ENCODE measurements around the gene TNFRSF1A. TPM values are rescaled to one million over a fixed set of nuclear protein-coding genes. Genes with fewer than 3 reads are reported as not detected.

The TNFRSF1A gene
- total and polyA plus RNA-seq, 9 of the 15 experiments (the other 6 are each of a cell fraction or from before 2014, with no cell fraction given), result 0.76 to 43.5 (median 30.0) TPM

DNA sequence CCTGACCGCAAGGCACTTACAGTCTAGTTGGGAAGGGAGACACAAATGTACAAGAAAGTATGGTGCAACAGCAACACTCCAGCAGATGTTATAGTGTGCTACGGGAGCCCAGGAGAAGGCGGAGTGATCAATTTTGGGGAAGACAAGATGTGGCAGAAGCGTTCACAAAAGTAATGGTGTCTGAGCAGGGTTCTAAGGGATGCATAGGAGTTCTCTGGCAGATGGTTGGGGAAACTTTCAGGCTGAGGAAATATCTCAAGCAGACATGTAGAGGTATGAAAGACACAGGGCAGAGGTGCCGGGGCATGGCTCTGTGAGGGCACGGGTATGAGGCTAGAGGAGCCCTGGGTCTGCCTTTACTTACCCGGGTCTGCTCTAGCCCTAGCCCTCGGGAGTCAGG, 5.1 kb upstream of the TNFRSF1A start (continued):
- TF ChIP-seq DACH1 (IDR thresholded peaks at IDR 0.05; ENCODE audit: partially characterized antibody) (no peak), FOSL1 (tag; conservative IDR thresholded peaks at IDR 0.05) (no peak), SMAD4 (CRISPR knock-in tag; conservative IDR thresholded peaks at IDR 0.05) (no peak)

DNA sequence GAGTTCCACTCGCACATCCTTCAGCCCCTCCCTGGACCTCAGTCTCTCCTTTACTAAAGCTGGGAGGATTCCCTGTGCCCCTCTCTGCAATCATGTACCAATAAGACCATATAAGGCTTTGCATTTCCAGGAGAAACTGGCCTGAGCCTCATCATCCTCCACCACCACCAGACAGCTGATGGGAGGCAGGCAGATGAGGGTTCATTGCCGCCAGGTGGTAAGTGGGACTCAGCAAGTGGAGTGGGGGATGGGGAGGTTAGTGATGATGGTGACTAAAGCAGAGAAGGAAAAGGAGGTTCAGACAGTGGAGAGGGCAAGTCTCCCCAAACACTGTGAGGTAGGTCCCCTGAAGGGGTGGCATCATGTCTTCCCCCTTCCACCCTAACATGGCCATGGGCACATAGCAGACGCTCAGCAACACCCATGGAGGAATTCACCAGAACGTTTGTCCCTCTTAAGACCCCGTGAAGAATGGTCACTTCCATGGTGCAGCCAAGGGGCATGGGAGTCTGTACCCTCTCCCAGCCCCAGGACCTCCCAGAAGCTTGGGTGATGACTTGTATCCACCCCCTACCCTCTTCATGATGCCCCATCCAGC, 4.5 kb upstream of the TNFRSF1A start:
- POLR2A ChIA-PET, result interaction anchor here (0.8 to 1.9 kb wide), 5 partner anchors 9 to 124 kb away, joined by 3 to 12 read pairs (median 3); partner anchors contain the start of gene VAMP1
- peaks cover 0 to 19% of the 10 kb centered on the region in 2 experiments; a peak in 2 of 5 replicates for H3K27me3 ChIP-seq (ENCODE audit: control insufficient read depth in 2 of 2, insufficient read depth in 2 of 2, low read length in 2 of 2)
- BruUV-seq (replicated peaks), result no TSS peak

More for the DNA sequence above, 4.5 kb upstream of the TNFRSF1A start:
- TF ChIP-seq KHSRP (IDR thresholded peaks at IDR 0.05) (no peak), STAT5A (IDR thresholded peaks at IDR 0.05; ENCODE audit: borderline replicate concordance, low read length) (no peak), ZNF512 (tag; IDR thresholded peaks at IDR 0.05) (no peak), TEAD2 (tag; IDR thresholded peaks at IDR 0.05) (no peak), KLF13 (tag; IDR thresholded peaks at IDR 0.05; ENCODE audit: borderline replicate concordance, low read depth) (no peak), FIP1L1 (IDR thresholded peaks at IDR 0.05; ENCODE audit: low read depth, low read length, poor library complexity, severe bottlenecking) (no peak), PHF8 (IDR thresholded peaks at IDR 0.05; ENCODE audit: borderline replicate concordance, low read length) (no peak), PCBP1 (IDR thresholded peaks at IDR 0.05; ENCODE audit: low read depth, low read length, poor library complexity, severe bottlenecking) (no peak), RBBP5 (IDR thresholded peaks at IDR 0.05; ENCODE audit: borderline replicate concordance, insufficient read depth, low read length, poor library complexity, severe bottlenecking) (no peak), ZNF398 (CRISPR knock-in tag; IDR thresholded peaks at IDR 0.05) (no peak)
- TF ChIP-seq, protein P1, sequence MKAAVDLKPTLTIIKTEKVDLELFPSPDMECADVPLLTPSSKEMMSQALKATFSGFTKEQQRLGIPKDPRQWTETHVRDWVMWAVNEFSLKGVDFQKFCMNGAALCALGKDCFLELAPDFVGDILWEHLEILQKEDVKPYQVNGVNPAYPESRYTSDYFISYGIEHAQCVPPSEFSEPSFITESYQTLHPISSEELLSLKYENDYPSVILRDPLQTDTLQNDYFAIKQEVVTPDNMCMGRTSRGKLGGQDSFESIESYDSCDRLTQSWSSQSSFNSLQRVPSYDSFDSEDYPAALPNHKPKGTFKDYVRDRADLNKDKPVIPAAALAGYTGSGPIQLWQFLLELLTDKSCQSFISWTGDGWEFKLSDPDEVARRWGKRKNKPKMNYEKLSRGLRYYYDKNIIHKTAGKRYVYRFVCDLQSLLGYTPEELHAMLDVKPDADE (conservative IDR thresholded peaks at IDR 0.05; ENCODE audit: control insufficient read depth, low read depth, low read length), result no peak
- no peaks in the 10 kb centered on the region for H3K9me1 ChIP-seq (ENCODE audit: control insufficient read depth, insufficient read depth, low read length)
- DNase-seq (ENCODE audit: extremely low read depth in 1 of 4, low spot score in 3 of 4), result no peak
- WGBS (ENCODE audit: insufficient coverage, low coverage, missing lambda C conversion rate), result 8% methylated on average over 5 of the region's 5 CpGs
- H3K4me2 ChIP-seq (ENCODE audit: insufficient read depth, low read length), result no peak overlapping the region
- no peak overlapping the region for H3K9ac ChIP-seq (ENCODE audit: insufficient read depth in 1 of 2, low read depth in 2 of 2, low read length in 2 of 2)
- no peak overlapping the region for H3K27ac ChIP-seq (ENCODE audit: extremely low read depth, low read depth, low read length)
- in situ Hi-C loops (cut with MboI) (no loop called here), intact Hi-C loops (cut with micrococcal nuclease) (no loop called here)
- H3K79me2 ChIP-seq (ENCODE audit: control insufficient read depth, insufficient read depth, low read length), result peaks cover 6% of the 10 kb centered on the region
- H4K20me1 ChIP-seq (replicated peaks; ENCODE audit: control insufficient read depth, insufficient read depth, low read length), result peaks cover 11% of the 10 kb centered on the region; the same call in 1 of the 2 replicates
- no peak overlapping the region for H3K4me3 ChIP-seq
- FAIRE-seq, result no peak
- peaks cover 32% of the 10 kb centered on the region in 2 experiments for H3K4me1 ChIP-seq (replicated peaks in 1 of 2; ENCODE audit: control insufficient read depth in 2 of 2, insufficient read depth in 2 of 2, low read length in 2 of 2)
- no peak overlapping the region for H2AFZ ChIP-seq (ENCODE audit: low read depth, low read length)
- no peaks in the 10 kb centered on the region for H3K36me3 ChIP-seq (ENCODE audit: control insufficient read depth, insufficient read depth, low read length)
- CTCF ChIA-PET (ENCODE audit: low intra/inter-chr PET ratio), result no interaction called here
- no peak for ATAC-seq
- H3K9me3 ChIP-seq (replicated peaks; ENCODE audit: control insufficient read depth, insufficient read depth, low read depth, low read length), result no peaks in the 10 kb centered on the region

All from K562 (cell line).